Measurements from ENCODE around the gene DHRS7B.
"Not testable (repeated sequence)": the region's sequence is repeated elsewhere in the genome, so short reads cannot be mapped to it uniquely, and the experiment has no call there.

The DHRS7B gene

DNA sequence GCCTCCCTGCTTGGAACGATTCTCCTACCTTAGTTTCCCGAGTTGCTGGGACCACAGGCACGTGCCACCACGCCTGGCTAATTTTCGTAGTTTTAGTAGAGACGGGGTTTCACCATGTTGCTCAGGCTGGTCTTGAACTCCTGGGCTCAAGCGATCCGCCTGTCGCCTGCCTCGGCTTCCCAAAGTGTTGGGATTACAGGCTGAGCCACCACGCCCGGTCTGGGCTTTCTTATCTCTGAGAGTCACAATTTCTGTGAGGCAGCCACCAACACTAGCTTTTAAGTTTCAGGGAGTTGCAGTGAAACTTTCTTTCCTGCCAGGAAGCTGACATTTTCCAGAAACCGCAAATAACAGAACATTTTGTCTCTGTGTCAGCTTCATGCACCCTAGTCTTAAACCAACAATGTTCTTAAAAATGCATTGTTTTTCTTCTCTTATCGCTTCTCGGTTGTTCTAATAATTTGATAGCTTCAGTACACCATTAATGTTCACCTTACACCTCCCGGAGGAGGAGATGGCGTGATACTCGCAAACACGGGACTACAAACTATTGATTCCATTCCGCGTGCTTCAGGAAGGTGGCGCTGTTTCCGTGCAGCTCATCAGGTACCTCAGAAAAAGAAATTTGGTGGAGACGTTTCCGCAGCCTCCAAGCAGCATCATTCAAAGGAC lies 7.4 kb upstream of the DHRS7B start:
- peak; percentile 83 for TF ChIP-seq CTCF (IDR thresholded peaks at IDR 0.05)
- Mint-ChIP-seq H3K9me3 (no peaks in the 10 kb centered on the region), H3K27me3 (ENCODE audit: low read depth, poor library complexity) (peaks cover 52% of the 10 kb centered on the region), H3K36me3 (ENCODE audit: low read depth) (no peaks in the 10 kb centered on the region), H3K4me1 (peaks cover 5% of the 10 kb centered on the region), H3K4me3 (peak overlapping the region; percentile 37), H3K27ac (no peak overlapping the region)
- DNase-seq: peak; percentile 65

DNA sequence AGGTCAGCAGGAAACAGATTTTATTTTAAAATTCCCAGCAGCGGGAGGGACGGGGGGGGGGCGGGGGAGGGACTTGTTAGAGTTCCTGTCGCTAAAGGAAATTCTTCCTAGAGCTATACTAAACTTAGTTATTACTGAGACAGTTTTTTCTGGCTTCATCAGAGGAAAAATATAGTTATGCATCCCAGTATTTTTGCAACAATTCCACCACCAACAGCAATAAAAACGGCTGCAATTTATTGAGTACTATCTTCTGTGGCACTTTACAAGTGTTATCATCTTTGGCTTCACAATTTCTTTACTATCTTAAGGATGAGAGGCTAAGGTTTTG lies 6.9 kb upstream of the DHRS7B start:
- peaks cover 5% of the 10 kb centered on the region for H3K4me1 Mint-ChIP-seq
- H3K27ac Mint-ChIP-seq: no peak overlapping the region
- H3K27me3 Mint-ChIP-seq (ENCODE audit: low read depth, poor library complexity): peaks cover 56% of the 10 kb centered on the region
- DNase-seq: no peak
- no peak for TF ChIP-seq CTCF (IDR thresholded peaks at IDR 0.05)
- H3K4me3 Mint-ChIP-seq: no peak overlapping the region
- H3K9me3 Mint-ChIP-seq: no peaks in the 10 kb centered on the region
- no peaks in the 10 kb centered on the region for H3K36me3 Mint-ChIP-seq (ENCODE audit: low read depth)

GRCh38 chr17:21124086-21124485 lies 2.7 kb upstream of the DHRS7B start:
- peaks cover 41% of the 10 kb centered on the region for H3K27me3 Mint-ChIP-seq (ENCODE audit: low read depth, poor library complexity)
- no peak overlapping the region for H3K4me3 Mint-ChIP-seq
- no peak for TF ChIP-seq CTCF (IDR thresholded peaks at IDR 0.05)
- H3K4me1 Mint-ChIP-seq: peaks cover 26% of the 10 kb centered on the region
- H3K9me3 Mint-ChIP-seq: peaks cover 2% of the 10 kb centered on the region
- peaks cover 5% of the 10 kb centered on the region for H3K36me3 Mint-ChIP-seq (ENCODE audit: low read depth)
- H3K27ac Mint-ChIP-seq: no peak overlapping the region
- DNase-seq: no peak

DNA sequence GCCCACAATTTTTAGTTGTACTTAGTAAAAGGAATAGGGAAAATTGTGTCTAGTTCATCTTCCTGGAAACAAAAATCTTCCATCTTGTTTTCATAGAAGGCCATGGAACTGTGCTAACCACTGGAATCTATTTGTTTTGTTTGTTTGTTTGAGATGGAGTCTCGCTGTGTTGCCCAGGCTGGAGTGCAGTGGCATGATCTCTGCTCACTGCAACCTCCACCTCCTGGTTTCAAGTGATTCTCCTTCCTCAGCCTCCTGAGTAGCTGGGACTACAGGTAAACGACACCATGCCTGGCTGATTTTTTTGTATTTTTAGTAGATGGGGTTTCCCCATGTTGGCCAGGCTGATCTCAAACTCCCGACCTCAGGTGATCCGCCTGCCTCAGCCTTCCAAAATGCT lies 2.2 kb upstream of the DHRS7B start:
- not testable (repeated sequence) for H3K9me3 Mint-ChIP-seq; H3K27ac Mint-ChIP-seq; H3K36me3 Mint-ChIP-seq (ENCODE audit: low read depth); H3K4me3 Mint-ChIP-seq; DNase-seq
- Mint-ChIP-seq H3K4me1 (peaks cover 24% of the 10 kb centered on the region), H3K27me3 (ENCODE audit: low read depth, poor library complexity) (peaks cover 41% of the 10 kb centered on the region)

DNA sequence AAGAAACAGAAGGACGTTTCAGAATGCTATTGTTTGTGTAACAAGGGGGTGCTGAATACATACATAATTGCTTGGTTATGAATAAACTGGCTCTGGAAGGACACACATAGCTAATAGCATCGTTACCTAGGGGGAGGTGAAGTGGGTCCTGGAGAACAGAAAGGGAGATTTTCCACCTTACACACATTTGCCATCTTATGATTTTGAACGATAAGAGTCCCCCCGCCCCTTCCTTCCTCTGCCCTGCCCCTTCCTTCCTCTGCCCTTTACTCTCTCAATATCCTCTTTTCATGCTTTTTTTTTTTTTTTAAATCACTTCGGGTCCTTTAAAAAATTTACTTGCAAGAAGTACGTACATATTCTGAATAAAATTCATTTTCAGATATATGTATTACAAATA lies 902 bp upstream of the DHRS7B start:
- DNase-seq: no peak
- Mint-ChIP-seq H3K27me3 (ENCODE audit: low read depth, poor library complexity) (peaks cover 40% of the 10 kb centered on the region), H3K27ac (no peak overlapping the region), H3K4me3 (peak overlapping the region; percentile 92), H3K36me3 (ENCODE audit: low read depth) (peaks cover 8% of the 10 kb centered on the region), H3K4me1 (peaks cover 21% of the 10 kb centered on the region), H3K9me3 (peaks cover 3% of the 10 kb centered on the region)
- no peak for TF ChIP-seq CTCF (IDR thresholded peaks at IDR 0.05)

- peak overlapping the region; percentile 96 for H3K27ac Mint-ChIP-seq
- peak overlapping the region; percentile 92 for H3K4me3 Mint-ChIP-seq
- H3K36me3 Mint-ChIP-seq (ENCODE audit: low read depth): peaks cover 17% of the 10 kb centered on the region
Measured at GRCh38 chr17:21127509-21128077, 829 bp downstream of the DHRS7B start.

More at GRCh38 chr17:21127509-21128077, 829 bp downstream of the DHRS7B start:
- peaks cover 21% of the 10 kb centered on the region for H3K4me1 Mint-ChIP-seq
- no peak for DNase-seq
- peaks cover 23% of the 10 kb centered on the region for H3K27me3 Mint-ChIP-seq (ENCODE audit: low read depth, poor library complexity)
- peaks cover 12% of the 10 kb centered on the region for H3K9me3 Mint-ChIP-seq
- TF ChIP-seq CTCF (IDR thresholded peaks at IDR 0.05): no peak
